ENCODE data around the gene KLHL13.
"Not testable (repeated sequence)": the region's sequence is repeated elsewhere in the genome, so short reads cannot be mapped to it uniquely, and the experiment has no call there.

The KLHL13 gene

GRCh38 chrX:117987373-117987772 lies 129.2 kb downstream of the KLHL13 start:
- DNase-seq, result no peak

DNA sequence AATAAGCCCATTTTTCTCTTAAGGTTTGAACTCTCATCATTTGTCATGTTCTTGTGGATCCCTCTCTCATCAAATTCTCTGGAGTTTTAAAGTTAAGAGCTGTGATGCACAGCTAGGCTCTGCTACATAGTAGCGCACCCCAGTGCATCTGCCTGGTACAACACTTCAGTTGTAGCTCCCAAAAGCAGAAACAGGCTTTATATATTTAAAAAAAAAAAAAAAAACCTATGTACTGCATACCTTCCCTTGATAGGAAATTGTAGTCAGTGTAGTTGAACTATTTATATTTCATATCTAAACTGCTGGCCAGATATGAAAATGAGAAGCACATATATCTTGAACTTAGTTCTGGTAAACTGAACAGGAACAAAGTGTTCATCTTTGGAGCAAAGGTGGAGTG lies 131.4 kb downstream of the KLHL13 start:
- no peak for DNase-seq

DNA sequence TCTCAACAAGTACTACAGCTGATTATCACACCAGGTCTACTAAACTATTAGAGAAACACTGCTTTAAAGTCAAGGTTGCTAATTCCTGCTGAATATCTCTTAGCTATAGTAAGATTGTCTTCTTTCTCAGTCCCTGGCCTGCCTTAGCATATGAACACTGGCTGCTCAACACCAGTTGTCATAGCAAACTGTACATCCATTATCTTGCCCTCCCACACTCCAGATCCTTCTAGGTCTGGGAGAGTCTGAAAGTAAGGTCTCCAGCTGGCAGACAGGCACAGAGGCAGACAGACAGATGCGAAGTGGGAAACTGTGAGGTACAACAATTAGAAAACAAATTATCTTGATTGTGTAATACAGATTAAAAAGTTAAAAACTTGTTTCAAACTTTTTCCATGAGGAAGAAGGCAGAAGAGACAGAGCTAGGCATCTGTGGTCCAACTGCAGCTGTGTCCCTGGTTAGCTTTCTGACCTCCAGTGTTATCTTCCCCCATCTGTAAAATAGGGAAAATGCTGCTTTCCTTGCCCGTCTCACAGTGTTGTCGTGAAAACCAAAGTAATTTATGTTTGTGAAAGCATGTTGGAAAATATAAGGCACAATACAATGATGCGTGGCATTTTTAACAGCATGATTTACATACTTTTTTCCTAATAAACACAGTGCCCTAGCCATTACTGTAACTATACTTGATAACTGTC lies 133.8 kb downstream of the KLHL13 start:
- DNase-seq, result no peak

- DNase-seq, result no peak
Measured at GRCh38 chrX:117978402-117978801, 138.2 kb downstream of the KLHL13 start.

- no peak for DNase-seq
Measured at GRCh38 chrX:117977526-117977925, 139.1 kb downstream of the KLHL13 start.

- DNase-seq, result no peak
Measured at GRCh38 chrX:117973110-117973807, 143.4 kb downstream of the KLHL13 start.

GRCh38 chrX:117972711-117973109 lies 143.9 kb downstream of the KLHL13 start:
- DNase-seq, result no peak

DNA sequence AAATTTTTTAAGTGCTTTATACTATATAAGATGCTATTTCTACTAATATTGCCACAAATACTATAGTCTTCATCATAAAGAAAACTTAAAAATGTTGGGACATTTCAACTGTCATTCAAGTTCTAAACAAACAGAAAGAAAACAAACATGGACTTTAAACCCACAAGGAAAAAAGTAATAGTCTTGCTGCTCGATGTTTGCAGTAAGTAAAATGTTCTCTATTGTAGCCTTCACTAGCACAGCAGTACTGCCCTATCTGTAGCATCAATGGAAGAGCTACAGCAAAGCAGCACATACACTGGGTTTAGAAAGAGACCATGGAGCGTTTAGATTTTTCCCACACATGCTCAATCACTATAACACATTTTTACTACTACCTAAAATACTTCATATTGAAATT lies 146.8 kb downstream of the KLHL13 start:
- DNase-seq, result no peak

GRCh38 chrX:117969328-117969727 lies 147.3 kb downstream of the KLHL13 start:
- DNase-seq, result no peak

DNA sequence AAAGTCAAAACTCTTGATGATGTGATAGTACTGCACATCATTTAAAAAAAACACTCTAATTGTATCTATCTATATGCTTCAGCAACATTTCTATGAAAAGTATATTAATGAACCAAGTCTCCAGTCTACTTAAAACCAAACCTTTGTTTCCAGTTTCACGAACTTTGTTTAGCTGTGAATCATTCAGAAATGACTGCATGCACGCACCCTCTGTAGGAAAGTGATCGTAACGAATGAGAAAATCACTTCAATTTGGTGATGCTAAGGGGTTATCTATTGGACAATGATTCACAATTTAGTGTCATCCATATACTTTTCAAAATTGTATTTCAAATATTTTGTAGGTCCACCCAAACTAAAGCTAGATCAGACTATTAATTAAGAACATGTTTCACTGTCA lies 157.6 kb downstream of the KLHL13 start:
- DNase-seq, result no peak

- no peak for DNase-seq
Measured at GRCh38 chrX:117957128-117957527, 159.5 kb downstream of the KLHL13 start.

DNA sequence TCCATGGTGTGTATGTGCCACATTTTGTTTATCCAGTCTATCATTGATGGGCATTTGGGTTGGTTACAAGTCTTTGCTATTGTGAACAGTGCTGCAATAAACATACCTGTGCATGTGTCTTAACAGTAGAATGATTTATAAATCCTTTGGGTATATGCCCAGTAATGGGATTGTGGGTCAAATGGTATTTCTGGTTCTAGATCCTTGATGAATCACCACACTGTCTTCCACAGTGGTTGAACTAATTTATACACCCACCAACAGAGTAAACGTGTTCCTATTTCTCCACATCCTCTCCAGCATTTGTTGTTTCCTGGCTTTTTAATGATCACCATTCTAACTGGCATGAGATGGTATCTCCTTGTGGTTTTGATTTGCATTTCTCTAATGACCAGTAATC lies 177.3 kb downstream of the KLHL13 start:
- not testable (repeated sequence) for DNase-seq

- DNase-seq, result no peak
Measured at GRCh38 chrX:117936118-117936517, 180.5 kb downstream of the KLHL13 start.

DNA sequence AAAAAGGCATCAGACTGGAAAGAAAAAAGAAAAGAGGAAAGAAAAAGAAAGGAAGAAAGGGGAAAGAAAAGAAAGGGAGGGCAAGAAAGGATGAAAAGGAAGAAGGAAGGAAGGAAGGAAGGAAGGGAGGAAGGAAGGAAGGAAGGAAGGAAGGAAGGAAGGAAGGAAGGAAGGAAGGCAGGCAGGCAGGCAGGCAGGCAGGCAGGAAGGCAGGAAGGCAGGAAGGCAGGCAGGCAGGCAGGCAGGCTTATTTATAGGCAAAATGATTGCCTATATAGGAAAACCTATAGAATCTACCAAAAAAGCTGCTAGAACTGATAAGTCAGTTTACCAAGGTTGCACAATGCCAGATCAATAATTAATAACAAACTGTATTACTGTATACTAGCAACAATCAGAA lies 186.5 kb downstream of the KLHL13 start:
- DNase-seq, result not testable (repeated sequence)

GRCh38 chrX:117919755-117920154 lies 196.9 kb downstream of the KLHL13 start:
- no peak for DNase-seq

GRCh38 chrX:117910216-117910615 lies 206.4 kb downstream of the KLHL13 start:
- DNase-seq, result no peak

DNA sequence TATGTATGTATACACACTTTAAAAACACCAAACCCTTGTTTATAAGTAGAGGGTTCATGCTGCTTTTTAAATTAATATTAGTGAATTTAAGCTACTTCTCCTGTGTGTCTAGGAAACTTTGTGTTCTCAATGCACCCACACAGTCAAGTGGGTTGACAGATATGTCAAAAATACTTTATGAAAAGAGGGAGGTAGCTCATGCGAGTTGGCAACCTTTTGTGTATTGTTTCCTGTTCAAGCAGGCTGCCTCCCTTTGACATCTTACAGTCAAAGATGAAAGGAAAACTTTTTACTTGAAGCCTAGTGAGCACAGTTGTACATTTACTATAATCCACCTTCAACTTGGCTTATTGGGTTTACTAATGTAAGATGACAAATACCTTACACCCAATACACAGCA lies 218.4 kb downstream of the KLHL13 start:
- no peak for DNase-seq

DNA sequence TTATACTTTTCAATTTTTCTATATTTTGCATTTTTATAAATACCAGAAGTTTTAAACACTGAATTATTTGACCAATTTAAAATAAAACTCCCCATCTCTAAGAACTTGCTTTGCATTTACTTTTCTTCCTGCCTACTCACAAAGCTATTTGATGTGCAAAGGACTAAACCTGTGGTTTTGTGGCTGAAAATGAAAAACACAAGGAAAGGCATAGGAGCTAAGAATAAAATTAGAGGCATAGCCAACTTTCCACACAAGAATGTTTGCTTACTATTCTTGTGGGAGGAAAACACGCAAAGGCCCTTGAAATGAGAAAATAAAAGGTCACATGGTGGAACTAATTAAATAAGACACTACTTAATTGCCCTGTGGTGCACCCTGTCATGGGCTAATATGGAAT lies 221.2 kb downstream of the KLHL13 start:
- DNase-seq, result no peak

DNA sequence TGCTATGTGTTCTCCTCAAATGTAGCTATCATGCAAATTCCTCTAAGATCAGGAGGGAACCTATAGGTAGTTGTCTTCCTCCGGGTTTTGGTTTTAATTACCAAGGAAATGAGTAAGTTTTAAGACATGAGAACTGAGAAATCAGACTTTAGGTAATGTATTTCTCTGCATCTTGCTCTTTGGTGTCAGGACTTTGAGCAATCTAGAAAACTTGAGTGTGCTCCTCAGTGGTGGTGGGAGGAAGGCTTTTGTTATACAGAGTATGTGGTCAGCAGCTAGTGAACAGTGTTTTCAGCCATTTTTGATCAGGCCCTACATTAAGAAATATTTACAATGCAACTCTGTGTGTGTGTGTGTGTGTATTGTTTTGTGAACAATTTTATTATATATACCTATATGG lies 224.1 kb downstream of the KLHL13 start:
- DNase-seq, result no peak

- DNase-seq, result no peak
Measured at GRCh38 chrX:117871796-117872195, 244.8 kb downstream of the KLHL13 start.

- no peak for DNase-seq
Measured at GRCh38 chrX:117860517-117860916, 256.1 kb downstream of the KLHL13 start.

GRCh38 chrX:117854806-117855205 lies 261.8 kb downstream of the KLHL13 start:
- DNase-seq, result no peak

DNA sequence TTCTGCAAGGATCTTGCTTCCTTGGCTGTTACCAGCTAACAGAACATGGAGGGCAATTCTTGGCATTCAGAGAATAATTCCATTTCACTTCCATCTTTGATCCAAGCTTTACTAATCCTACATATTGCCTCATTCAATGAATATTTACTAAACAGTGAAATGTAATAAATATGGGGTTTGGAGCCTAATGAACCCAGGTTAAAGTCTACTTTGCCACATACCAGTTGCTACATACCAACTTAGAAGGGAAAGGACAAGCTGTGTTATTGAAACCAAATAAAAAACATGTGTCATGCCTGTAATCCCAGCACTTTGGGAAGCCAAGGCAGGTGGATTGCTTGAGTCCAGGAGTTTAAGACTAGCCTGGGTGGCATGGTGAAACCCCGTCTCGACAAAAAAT lies 265.6 kb downstream of the KLHL13 start:
- DNase-seq, result no peak
